Measurements from ENCODE around the gene ADD1. TPM values are rescaled to one million over a fixed set of nuclear protein-coding genes. Genes with fewer than 3 reads are reported as not detected.

ADD1 gene
- total RNA-seq, 1 experiment from 2014 or later: 163 TPM

- peaks cover 48 to 95% (median 79%) of the 10 kb centered on the region in 3 experiments for H3K36me3 Mint-ChIP-seq (ENCODE audit: insufficient read depth in 1 of 3, low read depth in 3 of 3)
- no peaks in the 10 kb centered on the region for H3K79me1 ChIP-seq (ENCODE audit: insufficient read depth, low read depth, low read length, poor library complexity, severe bottlenecking)
- peak overlapping the region in 1 of 3 experiments; percentile 53; a peak in 1 of 7 replicates for H3K27ac Mint-ChIP-seq
These were observed 69.5 kb downstream of the ADD1 start for GRCh38 chr4:2913168-2913567.

More at GRCh38 chr4:2913168-2913567, 69.5 kb downstream of the ADD1 start:
- Histone ChIP-seq H2BK120ac (ENCODE audit: low read depth, low read length, poor library complexity, severe bottlenecking) (no peak overlapping the region), H2AFZ (ENCODE audit: low read length) (no peak overlapping the region), H3K9ac (ENCODE audit: extremely low read depth, insufficient read length, low read length) (no peak overlapping the region), H4K5ac (ENCODE audit: insufficient read length, low read depth, low read length) (no peak overlapping the region), H3K79me2 (ENCODE audit: insufficient read depth, low read length) (no peaks in the 10 kb centered on the region), H3K56ac (ENCODE audit: insufficient read length, low read depth, low read length) (no peak overlapping the region), H3K18ac (ENCODE audit: insufficient read length, low read depth, low read length) (no peak overlapping the region), H2BK12ac (ENCODE audit: insufficient read length, low read depth, low read length) (no peak overlapping the region), H3K23me2 (ENCODE audit: insufficient read length, low read depth, low read length, poor library complexity, severe bottlenecking) (no peaks in the 10 kb centered on the region), H4K8ac (replicated peaks; ENCODE audit: insufficient read length, low read depth, low read length) (no peak overlapping the region), H2BK20ac (ENCODE audit: low read depth, low read length, poor library complexity, severe bottlenecking) (no peak overlapping the region), H4K91ac (ENCODE audit: insufficient read length, low read depth, low read length) (no peak overlapping the region), H2BK5ac (ENCODE audit: insufficient read length, low read length) (no peak overlapping the region), H3K4ac (ENCODE audit: low read depth, low read length) (no peak overlapping the region), H3K9me3 (ENCODE audit: control insufficient read depth, low read depth, low read length) (no peaks in the 10 kb centered on the region), H3K14ac (ENCODE audit: insufficient read depth, low read length) (no peak overlapping the region), H3T11ph (ENCODE audit: low read length) (no peak overlapping the region), H2AK5ac (ENCODE audit: insufficient read length, low read length) (no peak overlapping the region), H3K27ac (ENCODE audit: insufficient read length, low read depth, low read length) (no peak overlapping the region), H3K27me3 (ENCODE audit: insufficient read depth, low read length) (no peaks in the 10 kb centered on the region), H4K20me1 (ENCODE audit: control insufficient read depth, insufficient read depth, insufficient read length) (no peaks in the 10 kb centered on the region), H2BK15ac (ENCODE audit: low read depth, low read length) (no peak overlapping the region), H3K4me1 (ENCODE audit: insufficient read depth, low read length) (no peaks in the 10 kb centered on the region), H3K4me2 (ENCODE audit: insufficient read depth, insufficient read length, low read length) (no peak overlapping the region), H3K23ac (ENCODE audit: insufficient read length, low read depth, low read length) (no peak overlapping the region)
- DNase-seq: no peak
- H3K9me3 Mint-ChIP-seq: peaks cover 12 to 15% of the 10 kb centered on the region in 2 experiments; a peak in 4 of 5 replicates
- no peaks in the 10 kb centered on the region for H3K4me1 Mint-ChIP-seq
- H3K27me3 Mint-ChIP-seq (ENCODE audit: low read depth): no peaks in the 10 kb centered on the region
- no peak for TF ChIP-seq CTCF (conservative IDR thresholded peaks at IDR 0.05)
- WGBS (ENCODE audit: extremely low coverage, insufficient read length, low lambda C conversion rate): no CpG with 5 or more reads among the region's 6 CpGs
- H3K4me3 Mint-ChIP-seq: no peak overlapping the region
